ENCODE measurements around the gene PLVAP.

DNA sequence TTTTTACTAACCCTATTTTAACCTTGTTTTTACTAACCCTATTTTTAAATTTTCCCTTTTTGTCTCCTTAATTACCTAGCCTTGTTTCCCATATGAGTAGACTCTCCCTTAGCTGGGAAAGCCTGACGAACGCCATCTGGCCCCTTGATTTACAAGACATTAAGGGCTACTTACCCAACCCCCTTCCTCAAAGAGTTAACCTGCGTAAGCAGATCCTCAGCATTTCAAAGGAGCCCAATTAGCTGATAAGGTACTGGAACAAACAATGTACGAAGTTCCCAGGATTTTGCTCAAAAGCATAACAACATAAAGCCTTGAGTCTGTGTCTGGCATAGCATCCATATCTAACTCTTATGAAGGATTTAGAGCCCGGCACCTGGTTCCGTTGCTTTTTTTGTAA lies 38.0 kb upstream of the PLVAP start:
- TF ChIP-seq, protein P1, sequence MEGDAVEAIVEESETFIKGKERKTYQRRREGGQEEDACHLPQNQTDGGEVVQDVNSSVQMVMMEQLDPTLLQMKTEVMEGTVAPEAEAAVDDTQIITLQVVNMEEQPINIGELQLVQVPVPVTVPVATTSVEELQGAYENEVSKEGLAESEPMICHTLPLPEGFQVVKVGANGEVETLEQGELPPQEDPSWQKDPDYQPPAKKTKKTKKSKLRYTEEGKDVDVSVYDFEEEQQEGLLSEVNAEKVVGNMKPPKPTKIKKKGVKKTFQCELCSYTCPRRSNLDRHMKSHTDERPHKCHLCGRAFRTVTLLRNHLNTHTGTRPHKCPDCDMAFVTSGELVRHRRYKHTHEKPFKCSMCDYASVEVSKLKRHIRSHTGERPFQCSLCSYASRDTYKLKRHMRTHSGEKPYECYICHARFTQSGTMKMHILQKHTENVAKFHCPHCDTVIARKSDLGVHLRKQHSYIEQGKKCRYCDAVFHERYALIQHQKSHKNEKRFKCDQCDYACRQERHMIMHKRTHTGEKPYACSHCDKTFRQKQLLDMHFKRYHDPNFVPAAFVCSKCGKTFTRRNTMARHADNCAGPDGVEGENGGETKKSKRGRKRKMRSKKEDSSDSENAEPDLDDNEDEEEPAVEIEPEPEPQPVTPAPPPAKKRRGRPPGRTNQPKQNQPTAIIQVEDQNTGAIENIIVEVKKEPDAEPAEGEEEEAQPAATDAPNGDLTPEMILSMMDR (IDR thresholded peaks at IDR 0.05; ENCODE audit: insufficient read depth, low read length, poor library complexity, severe bottlenecking) = no peak
- no peak for TF ChIP-seq EZH2phosphoT487 (conservative IDR thresholded peaks at IDR 0.05; ENCODE audit: low read length)
